Suppressor macrophage treated with lipopolysaccharide for 1 hour (primary cell): Measurements from ENCODE around the gene LMO7.

Experiments
- DNase-seq, 3 donors: peaks; one replicate each; pipeline ENCODE4 v3.0.0-alpha.2; 2020 to 2022

Gene LMO7

GRCh38 chr13:75907044-75907443 is 270.9 kb downstream of the LMO7 start:
- DNase-seq = no peak

- DNase-seq = no peak
Observed at GRCh38 chr13:75908141-75908540, 272.0 kb downstream of the LMO7 start.
